PC-9 (cell line): Measurements from ENCODE around the gene DOCK3. TPM values are rescaled to one million over a fixed set of nuclear protein-coding genes. Genes with fewer than 3 reads are reported as not detected.

Experiments
- BruUV-seq: library from RNA; stranded (reverse); fragments of 400-500 nt; replicated peaks from 2 replicates; lab custom pipeline; 2021; lab: Mats Ljungman, UMichigan
- CTCF ChIA-PET: fragments of 300-600 bp; sonication (Branson Sonifier 250); formaldehyde crosslinking; loops from one replicate; lab custom pipeline; 2022; ENCODE audit warnings: antibody characterized with exemption; lab: Charles Lee
- POLR2A ChIA-PET: fragments of 300-600 bp; sonication (Branson Sonifier 250); formaldehyde crosslinking; loops from one replicate; lab custom pipeline; 2022; ENCODE audit warnings: antibody characterized with exemption; ENCODE audit not compliant: unreplicated experiment; lab: Charles Lee
- DNase-seq, 2 experiments: peaks; one replicate each; pipeline versions ENCODE4 v3.0.0 to v3.0.0-alpha.2; 2015 to 2022; ENCODE audit warnings: mixed read lengths in 1 of 2
- H2AFZ ChIP-seq: fragments of 200-600 bp; sonication (generic); 2 replicates; pipeline ENCODE4 v1.8.1; 2017; ENCODE audit warnings: antibody characterized with exemption
- H3F3A ChIP-seq: fragments of 200-600 bp; sonication (generic); 2 replicates; pipeline ENCODE4 v1.8.1; 2017; ENCODE audit warnings: antibody characterized with exemption, mild to moderate bottlenecking, low read depth; ENCODE audit not compliant: insufficient read depth
- H3K27ac ChIP-seq: fragments of 200-600 bp; sonication (generic); 2 replicates; pipeline ENCODE4 v1.6.1; 2016; ENCODE audit warnings: mixed run types
- H3K27me3 ChIP-seq: fragments of 200-600 bp; sonication (generic); 2 replicates; pipeline ENCODE4 v1.6.1; 2016; ENCODE audit warnings: low read depth, mixed run types; ENCODE audit not compliant: insufficient read depth
- H3K36me3 ChIP-seq: fragments of 200-600 bp; sonication (generic); 2 replicates; pipeline ENCODE4 v1.6.1; 2016; ENCODE audit warnings: low read depth, mixed run types
- H3K4me1 ChIP-seq: fragments of 200-600 bp; sonication (generic); replicated peaks from 2 replicates; pipeline ENCODE4 v1.6.1; 2016; ENCODE audit warnings: mixed run types; ENCODE audit not compliant: insufficient read depth
- H3K4me2 ChIP-seq: fragments of 200-600 bp; sonication (generic); 2 replicates; pipeline ENCODE4 v1.6.1; 2017; ENCODE audit warnings: mixed run types
- H3K4me3 ChIP-seq: fragments of 200-600 bp; sonication (generic); 2 replicates; pipeline ENCODE4 v1.6.1; 2016; ENCODE audit warnings: mixed run types
- H3K79me2 ChIP-seq: fragments of 200-600 bp; sonication (generic); 2 replicates; pipeline ENCODE4 v1.6.1; 2017; ENCODE audit warnings: low read depth, mixed run types
- H3K9me2 ChIP-seq: fragments of 200-600 bp; sonication (generic); 2 replicates; pipeline ENCODE4 v1.8.1; 2017; ENCODE audit warnings: mild to moderate bottlenecking; ENCODE audit not compliant: insufficient read depth
- H3K9me3 ChIP-seq: fragments of 200-600 bp; sonication (generic); 2 replicates; pipeline ENCODE4 v1.8.1; 2016; ENCODE audit warnings: low read depth; ENCODE audit not compliant: insufficient read depth
- H4K20me1 ChIP-seq: fragments of 200-600 bp; sonication (generic); 2 replicates; pipeline ENCODE4 v1.8.1; 2017; ENCODE audit not compliant: insufficient read depth
- CTCF ChIP-seq: fragments of 200-600 bp; sonication (generic); conservative IDR thresholded peaks from 2 replicates; pipeline ENCODE4 v1.6.1; 2017; ENCODE audit warnings: mixed run types, antibody characterized with exemption, mild to moderate bottlenecking, moderate library complexity
- EZH2 ChIP-seq: fragments of 200-600 bp; sonication (generic); IDR thresholded peaks from 2 replicates; pipeline ENCODE4 v1.8.0; 2017; ENCODE audit warnings: antibody characterized with exemption, low read depth
- intact Hi-C: fragments of 100-400 bp; cut with micrococcal nuclease; formaldehyde crosslinking; loops from one replicate; pipeline ENCODE4 v1.10.0; 2022; ENCODE audit not compliant: unreplicated experiment
- total RNA-seq: library from RNA; stranded (reverse); gene quantifications from 2 replicates; pipeline ENCODE4 v1.2.3, GENCODE V29; 2021

The DOCK3 gene
- total RNA-seq, 1 experiment from 2014 or later: 16.9 TPM

- CTCF ChIA-PET: no interaction called here
These were observed 320.5 kb downstream of the DOCK3 start for GRCh38 chr3:50995085-50995824.

GRCh38 chr3:51002495-51002894 lies 327.8 kb downstream of the DOCK3 start:
- Histone ChIP-seq H3F3A (no peaks in the 10 kb centered on the region), H3K4me2 (no peak overlapping the region), H3K79me2 (no peaks in the 10 kb centered on the region), H3K4me3 (no peak overlapping the region), H3K4me1 (no peaks in the 10 kb centered on the region), H3K9me3 (no peaks in the 10 kb centered on the region), H3K27ac (no peak overlapping the region), H2AFZ (no peak overlapping the region), H4K20me1 (no peaks in the 10 kb centered on the region), H3K27me3 (no peaks in the 10 kb centered on the region), H3K9me2 (no peaks in the 10 kb centered on the region), H3K36me3 (no peaks in the 10 kb centered on the region)
- POLR2A ChIA-PET: interaction anchor here (0.6 kb wide), 1 partner anchor 98 kb away, joined by 3 read pairs; no protein-coding TSS in a partner anchor
- TF ChIP-seq CTCF (no peak), EZH2 (no peak)
- CTCF ChIA-PET: no interaction called here
- intact Hi-C loops: no loop called here
- no TSS peak for BruUV-seq
- DNase-seq: no peak

More at GRCh38 chr3:50995085-50995824, 320.5 kb downstream of the DOCK3 start:
- H3K4me1 ChIP-seq: no peaks in the 10 kb centered on the region
- H3K27me3 ChIP-seq: no peaks in the 10 kb centered on the region
- no peaks in the 10 kb centered on the region for H3F3A ChIP-seq
- H3K9me2 ChIP-seq: no peaks in the 10 kb centered on the region
- no TSS peak for BruUV-seq
- H2AFZ ChIP-seq: no peak overlapping the region
- H3K9me3 ChIP-seq: no peaks in the 10 kb centered on the region
- POLR2A ChIA-PET: no interaction called here
- H3K27ac ChIP-seq: no peak overlapping the region
- TF ChIP-seq CTCF (no peak), EZH2 (no peak)
- H3K4me2 ChIP-seq: no peak overlapping the region
- no peaks in the 10 kb centered on the region for H3K36me3 ChIP-seq
- no peaks in the 10 kb centered on the region for H3K79me2 ChIP-seq
- H4K20me1 ChIP-seq: no peaks in the 10 kb centered on the region
- intact Hi-C loops: no loop called here
- no peak for DNase-seq
- H3K4me3 ChIP-seq: no peak overlapping the region

- no peaks in the 10 kb centered on the region for H3K9me3 ChIP-seq
- H3K4me1 ChIP-seq: no peaks in the 10 kb centered on the region
- no peaks in the 10 kb centered on the region for H3K27me3 ChIP-seq
- no peaks in the 10 kb centered on the region for H3K9me2 ChIP-seq
- TF ChIP-seq EZH2 (no peak), CTCF (no peak)
- H4K20me1 ChIP-seq: no peaks in the 10 kb centered on the region
- no peak overlapping the region for H3K4me3 ChIP-seq
- H3F3A ChIP-seq: no peaks in the 10 kb centered on the region
- no peaks in the 10 kb centered on the region for H3K36me3 ChIP-seq
- ChIA-PET CTCF (no interaction called here), POLR2A (no interaction called here)
- no peak overlapping the region for H3K27ac ChIP-seq
- no peaks in the 10 kb centered on the region for H3K79me2 ChIP-seq
- no peak overlapping the region for H3K4me2 ChIP-seq
- no TSS peak for BruUV-seq
- intact Hi-C loops: no loop called here
- no peak overlapping the region for H2AFZ ChIP-seq
- DNase-seq: no peak
These were observed 329.5 kb downstream of the DOCK3 start for GRCh38 chr3:51004235-51004634.
